Stomach (tissue), 9 donors: Measurements from ENCODE around the gene LSR. TPM values are rescaled to one million over a fixed set of nuclear protein-coding genes. Genes with fewer than 3 reads are reported as not detected.
"Not testable (repeated sequence)": the region's sequence is repeated elsewhere in the genome, so short reads cannot be mapped to it uniquely, and the experiment has no call there.

Experiments
- DNase-seq, 2 donors: peaks; one replicate each; pipeline versions ENCODE4 v3.0.0 to v3.0.0-alpha.2; 2013 to 2019
- H3K27ac ChIP-seq, 5 donors: fragments of 200-600 bp in 4 of 5; sonication (generic) in 4 of 5; one replicate each; pipeline ENCODE4 v1.5.1; 2013 to 2019; ENCODE audit warnings: mild to moderate bottlenecking in 1 of 5, moderate library complexity in 1 of 5
- H3K27me3 ChIP-seq, 3 donors: fragments of 200-600 bp; sonication (generic); one replicate each; pipeline ENCODE4 v1.5.1; 2017 to 2019; ENCODE audit warnings: mixed run types in 1 of 3
- H3K36me3 ChIP-seq, 4 donors: fragments of 200-600 bp; sonication (generic); 1 replicate in 3 of 4; 2 replicates in 1 of 4; pipeline ENCODE4 v1.5.1; 2016 to 2019
- H3K4me1 ChIP-seq, 4 donors: fragments of 200-600 bp; sonication (generic); one replicate each; pipeline ENCODE4 v1.5.1; 2016 to 2019
- H3K4me3 ChIP-seq, 4 donors: fragments of 200-600 bp; sonication (generic) in 3 of 4; one replicate each; pipeline ENCODE4 v1.5.1; 2016 to 2019; ENCODE audit warnings: mild to moderate bottlenecking in 1 of 4
- H3K9me3 ChIP-seq, 4 donors: fragments of 200-600 bp; sonication (generic); one replicate each; pipeline ENCODE4 v1.5.1; 2016 to 2019
- EP300 ChIP-seq: sonication (generic); formaldehyde crosslinking; IDR thresholded peaks from one replicate; pipeline ENCODE4 v1.6.1; 2017; ENCODE audit warnings: antibody characterized with exemption
- POLR2A ChIP-seq, 4 donors: fragments of 450-650 bp; IDR thresholded peaks; one replicate each; pipeline ENCODE4 v1.6.1; 2016; ENCODE audit warnings: antibody characterized with exemption in 4 of 4, control low read depth in 2 of 4, mild to moderate bottlenecking in 1 of 4, moderate library complexity in 1 of 4
- POLR2AphosphoS5 ChIP-seq, 3 donors: sonication (generic); formaldehyde crosslinking; IDR thresholded peaks; one replicate each; pipeline ENCODE4 v1.6.1; 2016; ENCODE audit warnings: antibody characterized with exemption in 3 of 3
- WGBS, 5 donors: extraction: QIAGEN DNeasy Blood & Tissue Kit in 3 of 5; methylation state at CpG; one replicate each; pipeline versions ENCODE4 v1.1.5 to v1.1.7; 2013 to 2018; 5-methylcytosine and 5-hydroxymethylcytosine counted together
- intact Hi-C: fragments of 100-400 bp; cut with DNase I; formaldehyde crosslinking; loops from one replicate; pipeline ENCODE4 v1.15.1; 2023; ENCODE audit warnings: low total_unique reads
- polyA plus RNA-seq, 3 donors: library from polyadenylated mRNA; stranded (reverse); fragments of 200-250 nt; gene quantifications; one replicate each; pipeline ENCODE4 v1.2.3, GENCODE V29; 2013
- total RNA-seq, 5 donors: library from RNA; depleted of rRNA; stranded (reverse); fragments of >200 nt; gene quantifications; one replicate each; pipeline versions ENCODE4 v1.1.0 to v1.2.3, GENCODE V29; 2014 to 2016
- TF ChIP-seq, protein P1 (sequence below), 7 experiments: fragments of 450-650 bp in 4 of 7; fragments of 200-600 bp in 3 of 7; sonication (generic) in 3 of 7; IDR thresholded peaks; one replicate each; pipeline ENCODE4 v1.5.1; 2016 to 2019; ENCODE audit warnings: antibody characterized with exemption in 7 of 7, control low read depth in 2 of 7, mild to moderate bottlenecking in 1 of 7
- donor health status: healthy with polysubstance abuse.
- donor health status: Bipolar disorder and iron deficiency.
- donor health status: healthy.

LSR gene
- total and polyA plus RNA-seq, 8 donors, result 17.9 to 174 (median 78.6) TPM

DNA sequence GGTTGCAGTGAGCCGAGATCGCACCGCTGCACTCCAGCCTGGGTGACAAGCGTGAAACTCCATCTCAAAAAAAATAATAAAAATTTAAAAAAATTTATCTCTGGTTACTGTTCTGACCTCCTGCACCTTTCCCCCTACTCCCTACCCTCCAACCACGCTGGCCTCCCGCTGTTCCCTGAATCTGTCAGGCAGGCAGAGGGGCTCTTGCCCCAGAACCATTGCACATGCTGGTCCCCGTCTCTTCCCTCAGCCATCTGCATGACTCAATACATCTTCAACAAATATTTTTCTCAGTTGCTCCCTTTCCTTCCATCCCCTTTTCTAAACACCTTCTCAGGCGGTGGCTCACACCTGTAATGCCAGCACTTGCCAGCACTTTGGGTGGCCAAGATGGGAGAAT, 19.2 kb upstream of the LSR start:
- 90 to 95% (median 95%) methylated on average over 8 of the region's 8 CpGs for WGBS, 5 donors
- DNase-seq, result no peak
- intact Hi-C loops, result no loop called here

DNA sequence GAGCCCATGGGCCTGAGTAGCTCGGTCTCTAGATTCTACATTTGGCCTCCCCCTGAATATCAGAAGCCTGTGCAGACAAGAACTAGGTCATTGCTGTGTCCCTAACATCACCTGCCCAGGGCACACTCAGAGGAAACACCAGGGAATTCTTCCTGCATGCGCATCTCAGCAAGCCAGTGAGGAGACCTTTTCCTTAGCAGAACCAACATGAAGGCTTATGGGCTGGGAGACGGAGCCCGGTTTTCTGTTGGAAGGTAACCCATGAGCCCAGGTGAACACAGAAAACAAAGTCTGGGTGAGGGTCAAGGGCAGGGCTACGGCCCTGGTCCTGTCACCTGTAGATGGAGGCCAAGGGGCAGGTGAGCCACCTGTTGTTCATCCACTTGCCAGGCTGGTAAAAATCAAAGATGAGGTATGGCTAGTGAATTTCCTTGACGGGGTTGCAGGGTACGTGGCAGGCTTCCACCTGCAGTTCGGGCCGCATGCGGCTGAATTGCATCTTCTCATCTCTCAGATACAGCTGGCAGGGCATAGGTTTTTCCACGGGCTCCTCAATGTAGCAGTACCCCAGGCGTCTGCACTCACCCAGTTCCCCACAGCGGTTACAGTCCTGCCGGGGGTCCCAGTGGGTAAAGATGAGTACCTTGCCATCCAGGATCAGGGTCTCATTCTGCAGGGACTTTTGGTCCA, 16.7 kb upstream of the LSR start:
- Histone ChIP-seq H3K36me3 (no peaks in the 10 kb centered on the region), H3K27ac (no peak overlapping the region), H3K4me3 (no peak overlapping the region), H3K9me3 (no peaks in the 10 kb centered on the region), H3K4me1 (no peaks in the 10 kb centered on the region), H3K27me3 (no peaks in the 10 kb centered on the region)
- intact Hi-C loops, result no loop called here
- no peak for DNase-seq
- TF ChIP-seq, protein P1, sequence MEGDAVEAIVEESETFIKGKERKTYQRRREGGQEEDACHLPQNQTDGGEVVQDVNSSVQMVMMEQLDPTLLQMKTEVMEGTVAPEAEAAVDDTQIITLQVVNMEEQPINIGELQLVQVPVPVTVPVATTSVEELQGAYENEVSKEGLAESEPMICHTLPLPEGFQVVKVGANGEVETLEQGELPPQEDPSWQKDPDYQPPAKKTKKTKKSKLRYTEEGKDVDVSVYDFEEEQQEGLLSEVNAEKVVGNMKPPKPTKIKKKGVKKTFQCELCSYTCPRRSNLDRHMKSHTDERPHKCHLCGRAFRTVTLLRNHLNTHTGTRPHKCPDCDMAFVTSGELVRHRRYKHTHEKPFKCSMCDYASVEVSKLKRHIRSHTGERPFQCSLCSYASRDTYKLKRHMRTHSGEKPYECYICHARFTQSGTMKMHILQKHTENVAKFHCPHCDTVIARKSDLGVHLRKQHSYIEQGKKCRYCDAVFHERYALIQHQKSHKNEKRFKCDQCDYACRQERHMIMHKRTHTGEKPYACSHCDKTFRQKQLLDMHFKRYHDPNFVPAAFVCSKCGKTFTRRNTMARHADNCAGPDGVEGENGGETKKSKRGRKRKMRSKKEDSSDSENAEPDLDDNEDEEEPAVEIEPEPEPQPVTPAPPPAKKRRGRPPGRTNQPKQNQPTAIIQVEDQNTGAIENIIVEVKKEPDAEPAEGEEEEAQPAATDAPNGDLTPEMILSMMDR (IDR thresholded peaks at IDR 0.05), result no peak
- no peak for TF ChIP-seq EP300
- no peak for TF ChIP-seq POLR2AphosphoS5 (IDR thresholded peaks at IDR 0.05)
- no peak for TF ChIP-seq POLR2A (IDR thresholded peaks at IDR 0.05)
- WGBS, 5 donors, result 84 to 91% (median 90%) methylated on average over 14 of the region's 14 CpGs

More for the DNA sequence above, 19.2 kb upstream of the LSR start:
- H3K9me3 ChIP-seq, result no peaks in the 10 kb centered on the region
- no peak for TF ChIP-seq POLR2A (IDR thresholded peaks at IDR 0.05)
- TF ChIP-seq, protein P1 (IDR thresholded peaks at IDR 0.05), result no peak
- TF ChIP-seq POLR2AphosphoS5 (IDR thresholded peaks at IDR 0.05), result no peak
- no peak for TF ChIP-seq EP300
- no peak overlapping the region for H3K27ac ChIP-seq
- H3K4me1 ChIP-seq, result peaks cover 0 to 12% (median 4%) of the 10 kb centered on the region in 4 donors
- no peaks in the 10 kb centered on the region for H3K36me3 ChIP-seq
- no peak overlapping the region for H3K4me3 ChIP-seq
- peaks cover 0 to 4% (median 0%) of the 10 kb centered on the region in 3 donors for H3K27me3 ChIP-seq

DNA sequence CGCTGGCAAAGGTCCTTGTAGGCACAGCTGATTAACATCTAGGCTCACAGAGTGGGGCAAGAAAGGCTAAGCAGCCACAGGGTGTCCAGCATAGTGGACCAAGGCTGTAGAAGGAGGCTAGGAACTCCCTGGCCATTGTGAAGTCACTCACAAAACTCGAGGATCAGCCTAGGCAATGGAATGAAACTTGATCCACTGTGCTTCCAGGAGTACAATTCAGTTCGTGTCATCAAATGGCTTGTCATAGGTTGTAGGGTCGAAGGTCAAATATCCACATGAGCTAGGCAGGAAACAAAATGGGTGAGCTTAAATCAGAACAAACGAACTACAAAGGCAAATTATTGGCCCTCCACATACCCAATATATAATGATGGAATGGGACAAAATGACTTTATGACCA, 15.9 kb upstream of the LSR start:
- 64 to 69% (median 66%) methylated on average over 5 of the region's 5 CpGs for WGBS, 5 donors
- no peaks in the 10 kb centered on the region for H3K9me3 ChIP-seq

DNA sequence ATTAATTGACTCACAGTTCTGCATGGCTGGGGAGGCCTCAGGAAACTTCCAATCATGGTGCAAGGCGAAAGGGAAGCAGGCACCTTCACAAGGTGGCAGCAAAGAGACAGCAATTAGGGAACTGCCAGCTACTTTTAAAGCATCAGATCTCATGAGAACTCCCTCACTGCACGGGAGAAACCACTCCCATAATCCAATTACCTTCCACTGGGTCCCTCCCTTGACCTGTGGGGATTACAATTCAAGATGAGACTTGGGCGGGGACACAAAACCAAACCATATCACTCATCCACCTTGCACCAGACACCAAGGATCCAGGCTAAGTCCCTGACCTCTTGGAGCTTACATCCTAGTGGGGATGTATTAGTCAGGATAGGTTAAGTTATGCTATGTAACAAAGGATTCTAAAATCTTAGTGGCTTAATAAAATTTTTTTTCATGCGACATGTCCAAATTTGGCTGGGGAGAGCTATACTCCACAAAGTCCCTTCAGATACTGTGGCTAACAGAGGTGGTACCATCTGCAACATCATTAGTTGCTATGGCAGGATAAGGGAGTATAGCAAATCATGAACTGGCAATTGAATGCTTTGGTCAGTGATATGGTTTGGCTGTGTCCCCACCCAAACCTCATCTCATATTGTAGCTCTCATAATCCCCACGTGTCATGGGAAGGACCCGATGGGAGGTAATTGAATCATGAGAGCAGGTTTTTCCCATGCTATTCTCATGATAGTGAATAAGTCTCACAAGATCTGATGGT, 12.0 kb upstream of the LSR start:
- no peak overlapping the region for H3K27ac ChIP-seq
- H3K9me3 ChIP-seq, result no peaks in the 10 kb centered on the region
- no peaks in the 10 kb centered on the region for H3K4me1 ChIP-seq
- H3K4me3 ChIP-seq, result no peak overlapping the region
- 76 to 79% (median 77%) methylated on average over 6 of the region's 6 CpGs for WGBS, 5 donors
- no peak for TF ChIP-seq EP300
- TF ChIP-seq, protein P1 (IDR thresholded peaks at IDR 0.05), result peak in 2 of 7 experiments; percentile 16 to 34
- no peak for DNase-seq
- no peaks in the 10 kb centered on the region for H3K27me3 ChIP-seq
- intact Hi-C loops, result no loop called here
- H3K36me3 ChIP-seq, result no peaks in the 10 kb centered on the region

More for the DNA sequence above, 15.9 kb upstream of the LSR start:
- intact Hi-C loops, result no loop called here
- no peaks in the 10 kb centered on the region for H3K36me3 ChIP-seq
- H3K4me3 ChIP-seq, result no peak overlapping the region
- no peaks in the 10 kb centered on the region for H3K27me3 ChIP-seq
- no peak for DNase-seq
- H3K27ac ChIP-seq, result no peak overlapping the region
- H3K4me1 ChIP-seq, result no peaks in the 10 kb centered on the region
- TF ChIP-seq EP300 (no peak), POLR2A (IDR thresholded peaks at IDR 0.05) (no peak), POLR2AphosphoS5 (IDR thresholded peaks at IDR 0.05) (no peak)
- TF ChIP-seq, protein P1 (IDR thresholded peaks at IDR 0.05), result no peak

DNA sequence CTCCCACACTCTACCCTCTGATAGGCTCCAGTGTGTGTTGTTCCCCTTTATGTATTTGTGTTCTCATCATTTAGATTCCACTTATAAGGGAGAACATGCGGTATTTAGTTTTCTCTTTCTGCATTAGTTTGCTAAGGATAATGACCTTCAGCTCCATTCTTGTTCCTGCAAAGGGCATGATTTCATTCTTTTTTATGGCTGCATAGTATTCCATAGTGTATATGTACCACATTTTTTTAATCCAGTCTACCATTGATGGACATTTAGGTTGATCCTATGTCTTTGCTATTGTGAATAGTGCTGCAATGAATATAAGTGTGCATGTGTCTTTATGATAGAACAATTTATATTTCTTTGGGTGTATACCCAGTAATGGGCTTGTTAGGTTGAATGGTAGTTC, 9.2 kb upstream of the LSR start:
- WGBS, 5 donors, result 92 to 100% (median 94%) methylated on average over 1 of the region's 1 CpG
- DNase-seq, H3K4me3 ChIP-seq, H3K27ac ChIP-seq, H3K27me3 ChIP-seq, H3K9me3 ChIP-seq, H3K36me3 ChIP-seq, H3K4me1 ChIP-seq, intact Hi-C loops: not testable (repeated sequence)
